GM12878 (cell line): ENCODE data around the gene MTHFD1L. TPM values are rescaled to one million over a fixed set of nuclear protein-coding genes. Genes with fewer than 3 reads are reported as not detected.

Experiments used
- ATAC-seq: fragments of 200-7000 bp; cut with Tn5 transposase; 3 replicates; pipeline ENCODE4 v1.9.1; 2020; ENCODE audit warnings: mild to moderate bottlenecking, moderate library complexity
- BruUV-seq: library from RNA; stranded (reverse); fragments of 400-500 nt; replicated peaks from 2 replicates; lab custom pipeline; 2021; lab: Mats Ljungman, UMichigan
- CTCF ChIA-PET: fragments of 300-600 bp; sonication (Branson Sonifier 250); formaldehyde crosslinking; extraction: SDS; loops from one replicate; lab custom pipeline; 2021; ENCODE audit warnings: inconsistent platforms; lab: Yijun Ruan, JAX
- POLR2A ChIA-PET: fragments of 350-600 bp; formaldehyde crosslinking; extraction: SDS; loops from one replicate; lab custom pipeline; 2021; ENCODE audit warnings: inconsistent platforms; lab: Charles Lee
- RAD21 ChIA-PET: fragments of 300-600 bp; sonication (Branson Sonifier 250); formaldehyde crosslinking; loops from one replicate; lab custom pipeline; 2023; ENCODE audit warnings: antibody characterized with exemption; ENCODE audit not compliant: unreplicated experiment; lab: Charles Lee
- SMC1A ChIA-PET: fragments of 300-600 bp; sonication (Branson Sonifier 250); formaldehyde crosslinking; loops from one replicate; lab custom pipeline; 2023; ENCODE audit not compliant: unreplicated experiment, uncharacterized antibody; lab: Charles Lee
- DNase-seq: peaks from one replicate; pipeline ENCODE4 v3.0.0-alpha.2; 2011; ENCODE audit warnings: low read depth, low spot score
- FAIRE-seq: peaks from 3 replicates; lab custom pipeline; 2011; peaks lifted over from hg19 to GRCh38; lab: Jason Lieb, UNC
- H2AFZ ChIP-seq: 2 replicates; pipeline ENCODE4 v1.6.0; 2011; ENCODE audit warnings: low read depth, low read length, control low read depth; ENCODE audit not compliant: control insufficient read depth
- H3K27ac ChIP-seq: 2 replicates; pipeline ENCODE4 v1.5.1; 2011; ENCODE audit warnings: control low read depth; ENCODE audit not compliant: control insufficient read depth, insufficient read depth
- H3K27me3 ChIP-seq, 2 experiments: replicated peaks in 1 of 2; 2 replicates each; pipeline versions ENCODE4 v1.6.0 to v1.6.1; 2011; ENCODE audit warnings: low read length in 1 of 2; ENCODE audit not compliant: control insufficient read depth in 2 of 2, insufficient read depth in 2 of 2
- H3K36me3 ChIP-seq, 2 experiments: 2 replicates each; pipeline ENCODE4 v1.5.1; 2011; ENCODE audit warnings: low read length in 1 of 2; ENCODE audit not compliant: control insufficient read depth in 2 of 2, insufficient read depth in 2 of 2
- H3K4me1 ChIP-seq: 2 replicates; pipeline ENCODE4 v1.6.1; 2011; ENCODE audit warnings: mild to moderate bottlenecking, low read length, moderate library complexity, mixed read lengths; ENCODE audit not compliant: control insufficient read depth, insufficient read depth
- H3K4me2 ChIP-seq: 2 replicates; pipeline ENCODE4 v1.6.0; 2011; ENCODE audit warnings: control low read depth; ENCODE audit not compliant: control insufficient read depth, insufficient read depth
- H3K4me3 ChIP-seq: fragments of 200-600 bp; sonication (generic); 2 replicates; pipeline ENCODE4 v1.5.1; 2016
- H3K79me2 ChIP-seq: 2 replicates; pipeline ENCODE4 v1.6.0; 2011; ENCODE audit warnings: low read length; ENCODE audit not compliant: control insufficient read depth, insufficient read depth
- H3K9ac ChIP-seq: 2 replicates; pipeline ENCODE4 v1.8.0; 2011; ENCODE audit warnings: low read length, control low read depth, mixed read lengths; ENCODE audit not compliant: control insufficient read depth, insufficient read depth
- H3K9me3 ChIP-seq: replicated peaks from 3 replicates; pipeline ENCODE4 v1.5.1; 2011; ENCODE audit warnings: mild to moderate bottlenecking, low read length; ENCODE audit not compliant: control insufficient read depth, insufficient read depth
- H4K20me1 ChIP-seq: 2 replicates; pipeline ENCODE4 v1.6.0; 2011; ENCODE audit not compliant: control insufficient read depth, insufficient read depth
- ASH2L ChIP-seq: fragments of 300-600, 200-600 bp; sonication (generic); IDR thresholded peaks from 2 replicates; pipeline ENCODE4 v1.6.1; 2017; ENCODE audit warnings: low read depth, mild to moderate bottlenecking, borderline replicate concordance
- BCL11A ChIP-seq: IDR thresholded peaks from 2 replicates; pipeline ENCODE4 v1.6.1; 2011; ENCODE audit warnings: low read depth, low read length
- BHLHE40 ChIP-seq, 2 experiments: fragments of 450-650 bp in 1 of 2; IDR thresholded peaks; 2 replicates each; pipeline ENCODE4 v1.6.1; 2011 to 2017; ENCODE audit warnings: low read depth in 2 of 2, borderline replicate concordance in 1 of 2, improper control_type of control experiment in 1 of 2, low read length in 1 of 2, mild to moderate bottlenecking in 1 of 2
- ESRRA ChIP-seq: IDR thresholded peaks from 2 replicates; pipeline ENCODE4 v1.6.1; 2012; ENCODE audit warnings: mild to moderate bottlenecking, low read length, improper control_type of control experiment
- MXI1 ChIP-seq: fragments of 150-350 bp; IDR thresholded peaks from 2 replicates; pipeline ENCODE4 v1.6.1; 2011; ENCODE audit warnings: low read depth, mild to moderate bottlenecking, inconsistent platforms, low read length, improper control_type of control experiment
- RAD51 ChIP-seq: fragments of 450-650 bp; IDR thresholded peaks from 2 replicates; pipeline ENCODE4 v1.6.1; 2016; ENCODE audit warnings: moderate library complexity, mild to moderate bottlenecking, inconsistent platforms
- SRF ChIP-seq, 2 experiments: IDR thresholded peaks; 2 replicates each; pipeline ENCODE4 v1.6.1; 2011; ENCODE audit warnings: low read depth in 2 of 2, low read length in 2 of 2, mild to moderate bottlenecking in 1 of 2, moderate library complexity in 1 of 2
- TBL1XR1 ChIP-seq: IDR thresholded peaks from 2 replicates; pipeline ENCODE4 v1.6.1; 2012; ENCODE audit warnings: low read depth, low read length, improper control_type of control experiment
- TCF3 ChIP-seq: IDR thresholded peaks from 2 replicates; pipeline ENCODE4 v1.6.1; 2012; ENCODE audit warnings: low read depth, mild to moderate bottlenecking, low read length, borderline replicate concordance; ENCODE audit not compliant: insufficient read depth
- WGBS: methylation state at CpG from one replicate; pipeline ENCODE4 v1.1.6; 2016; ENCODE audit warnings: low lambda C conversion rate; ENCODE audit not compliant: insufficient replicate concordance, insufficient coverage; ENCODE audit errors: missing lambda C conversion rate; 5-methylcytosine and 5-hydroxymethylcytosine counted together
- in situ Hi-C: fragments of 300-500 bp; cut with MboI; formaldehyde crosslinking; loops from 9 replicates; pipeline ENCODE4 v1.14.3; 2018; ENCODE audit warnings: mixed read lengths
- intact Hi-C: fragments of 100-400 bp; cut with micrococcal nuclease; formaldehyde crosslinking; loops from one replicate; pipeline ENCODE4 v1.14.2; 2022; ENCODE audit not compliant: unreplicated experiment
- polyA plus RNA-seq, 11 experiments: library from polyadenylated mRNA; depleted of rRNA in 4 of 11; unstranded in 6 of 11; stranded (reverse) in 5 of 11; fragments of >200 nt; fragmentation: Nextera tagmentation in 4 of 11; fragmentation: Illumina TruSeq in 1 of 11; extraction: Ambion mirVana in 4 of 11; extraction: Trizol in 1 of 11; gene quantifications; 1 replicate in 1 of 11; 2 replicates in 10 of 11; pipeline versions ENCODE4 v1.2.1 to v1.2.3, GENCODE V29; 2011 to 2016; ENCODE audit warnings: inconsistent platforms in 2 of 11, missing spikeins in 2 of 11, low read depth in 1 of 11
- total RNA-seq, 4 experiments: library from RNA; depleted of rRNA in 3 of 4; stranded (reverse); fragments of >200 nt in 3 of 4; fragmentation: Illumina TruSeq in 1 of 4; extraction: Trizol in 1 of 4; gene quantifications; 2 replicates each; pipeline versions ENCODE4 v1.2.1 to v1.2.3, GENCODE V29; 2013 to 2021

The MTHFD1L gene
- total and polyA plus RNA-seq, 10 of the 15 experiments (the other 5 are each of a cell fraction or from before 2014, with no cell fraction given), result 11.7 to 75.5 (median 28.8) TPM

GRCh38 chr6:151060766-151061531, 195.4 kb downstream of the MTHFD1L start:
- Histone ChIP-seq H3K79me2 (no peaks in the 10 kb centered on the region), H3K4me2 (no peak overlapping the region), H3K9ac (no peak overlapping the region), H2AFZ (no peak overlapping the region), H3K27ac (no peak overlapping the region), H3K27me3 (no peaks in the 10 kb centered on the region), H3K4me3 (no peak overlapping the region), H3K36me3 (peaks cover 0 to 7% of the 10 kb centered on the region in 2 experiments; a peak in 3 of 4 replicates), H3K4me1 (no peaks in the 10 kb centered on the region), H4K20me1 (no peaks in the 10 kb centered on the region), H3K9me3 (no peaks in the 10 kb centered on the region)
- in situ Hi-C loops, result no loop called here
- FAIRE-seq (no peak), DNase-seq (no peak), ATAC-seq (no peak)
- RAD21 ChIA-PET, result no interaction called here
- BruUV-seq, result TSS peak; percentile 43
- SMC1A ChIA-PET, result no interaction called here
- POLR2A ChIA-PET, result no interaction called here
- TF ChIP-seq MXI1, result no peak
- TF ChIP-seq TCF3, result no peak
- no peak for TF ChIP-seq SRF (IDR thresholded peaks at IDR 0.05; ENCODE audit: low read depth in 2 of 2, low read length in 2 of 2)
- no peak for TF ChIP-seq RAD51
- no peak for TF ChIP-seq BHLHE40 (IDR thresholded peaks at IDR 0.05; ENCODE audit: borderline replicate concordance in 1 of 2, low read depth in 2 of 2, low read length in 1 of 2)
- TF ChIP-seq ASH2L, result no peak
- no peak for TF ChIP-seq ESRRA
- TF ChIP-seq TBL1XR1, result no peak
- TF ChIP-seq BCL11A, result no peak
- intact Hi-C loops, result no loop called here
- CTCF ChIA-PET, result no interaction called here
- WGBS, result 96% methylated on average over 10 of the region's 10 CpGs
